Right atrium auricular region (tissue), 2 donors: ENCODE measurements around the gene GGA2. TPM values are rescaled to one million over a fixed set of nuclear protein-coding genes. Genes with fewer than 3 reads are reported as not detected.
"Not testable (repeated sequence)": the region's sequence is repeated elsewhere in the genome, so short reads cannot be mapped to it uniquely, and the experiment has no call there.

Source experiments
- DNase-seq: peaks from one replicate; pipeline ENCODE4 v3.0.0-alpha.2; 2019; ENCODE audit warnings: low spot score
- H3K27ac ChIP-seq, 2 donors: fragments of 200-600 bp; sonication (generic); 1 replicate in 1 of 2; 2 replicates in 1 of 2; pipeline ENCODE4 v1.5.1; 2016 to 2019
- H3K27me3 ChIP-seq, 2 donors: fragments of 200-600 bp; sonication (generic); one replicate each; pipeline versions ENCODE4 v1.5.1 to v1.6.0; 2017 to 2019
- H3K36me3 ChIP-seq: fragments of 200-600 bp; sonication (generic); one replicate; pipeline ENCODE4 v1.5.1; 2016
- H3K4me1 ChIP-seq, 2 donors: fragments of 200-600 bp; sonication (generic); one replicate each; pipeline versions ENCODE4 v1.5.1 to v1.6.0; 2017 to 2019
- H3K4me3 ChIP-seq, 2 donors: fragments of 200-600 bp; sonication (generic); 1 replicate in 1 of 2; 2 replicates in 1 of 2; pipeline ENCODE4 v1.5.1; 2017 to 2019; ENCODE audit warnings: mild to moderate bottlenecking in 1 of 2, moderate library complexity in 1 of 2
- H3K9me3 ChIP-seq, 2 donors: fragments of 200-600 bp; sonication (generic); one replicate each; pipeline ENCODE4 v1.5.1; 2019
- CTCF ChIP-seq, 2 donors: fragments of 200-600 bp; sonication (generic); IDR thresholded peaks; one replicate each; pipeline ENCODE4 v1.5.1; 2019; ENCODE audit warnings: antibody characterized with exemption in 2 of 2
- total RNA-seq, 2 donors: library from RNA; depleted of rRNA; stranded (reverse); fragments of >200 nt; gene quantifications; one replicate each; pipeline ENCODE4 v1.1.0, GENCODE V29; 2016

GGA2 gene
- total RNA-seq, 2 donors from 2014 or later, result 25.0 to 59.3 TPM

GRCh38 chr16:23485257-23485614 is 25.1 kb downstream of the GGA2 start:
- H3K27me3 ChIP-seq, result no peaks in the 10 kb centered on the region
- no peak overlapping the region for H3K27ac ChIP-seq
- DNase-seq, result no peak
- no peak overlapping the region for H3K4me3 ChIP-seq
- no peak for TF ChIP-seq CTCF (IDR thresholded peaks at IDR 0.05)
- H3K4me1 ChIP-seq, result no peaks in the 10 kb centered on the region
- H3K36me3 ChIP-seq, result peaks cover 89% of the 10 kb centered on the region
- H3K9me3 ChIP-seq, result no peaks in the 10 kb centered on the region

GRCh38 chr16:23484510-23485256 is 25.6 kb downstream of the GGA2 start:
- no peak for TF ChIP-seq CTCF (IDR thresholded peaks at IDR 0.05)
- Histone ChIP-seq H3K9me3 (no peaks in the 10 kb centered on the region), H3K27me3 (no peaks in the 10 kb centered on the region), H3K36me3 (peaks cover 89% of the 10 kb centered on the region), H3K27ac (no peak overlapping the region), H3K4me1 (no peaks in the 10 kb centered on the region), H3K4me3 (no peak overlapping the region)
- no peak for DNase-seq

- not testable (repeated sequence) for H3K27ac ChIP-seq, H3K4me1 ChIP-seq, H3K4me3 ChIP-seq, H3K9me3 ChIP-seq, DNase-seq, H3K27me3 ChIP-seq
- peaks cover 89% of the 10 kb centered on the region for H3K36me3 ChIP-seq
Observed at GRCh38 chr16:23483492-23483891, 26.8 kb downstream of the GGA2 start.

GRCh38 chr16:23482778-23483177 is 27.5 kb downstream of the GGA2 start:
- Histone ChIP-seq H3K27ac (no peak overlapping the region), H3K27me3 (no peaks in the 10 kb centered on the region), H3K36me3 (peaks cover 89% of the 10 kb centered on the region), H3K9me3 (no peaks in the 10 kb centered on the region), H3K4me1 (no peaks in the 10 kb centered on the region), H3K4me3 (no peak overlapping the region)
- TF ChIP-seq CTCF (IDR thresholded peaks at IDR 0.05), result no peak
- DNase-seq, result no peak

- Histone ChIP-seq H3K27me3 (no peaks in the 10 kb centered on the region), H3K27ac (no peak overlapping the region), H3K4me1 (no peaks in the 10 kb centered on the region), H3K36me3 (peaks cover 90% of the 10 kb centered on the region), H3K4me3 (no peak overlapping the region), H3K9me3 (no peaks in the 10 kb centered on the region)
- no peak for DNase-seq
- TF ChIP-seq CTCF (IDR thresholded peaks at IDR 0.05), result no peak
Observed at GRCh38 chr16:23480257-23480656, 30.0 kb downstream of the GGA2 start.

- Histone ChIP-seq H3K9me3 (no peaks in the 10 kb centered on the region), H3K27me3 (no peaks in the 10 kb centered on the region), H3K4me1 (no peaks in the 10 kb centered on the region), H3K4me3 (no peak overlapping the region), H3K36me3 (peaks cover 94% of the 10 kb centered on the region), H3K27ac (no peak overlapping the region)
- no peak for DNase-seq
- TF ChIP-seq CTCF (IDR thresholded peaks at IDR 0.05), result no peak
Observed at GRCh38 chr16:23479138-23479537, 31.2 kb downstream of the GGA2 start.
